PFSK-1 (cell line): ENCODE measurements around the gene SLC25A38.

ENCODE experiments used
- FOXP2 ChIP-seq: optimal IDR thresholded peaks from 2 replicates; pipeline ENCODE3; 2011; ENCODE audit warnings: borderline replicate concordance, control low read depth, inconsistent platforms; ENCODE audit not compliant: insufficient read depth; ENCODE audit errors: extremely low read length, extremely low read depth
- POLR2AphosphoS5 ChIP-seq: IDR thresholded peaks from 2 replicates; pipeline ENCODE4 v1.6.1; 2012; ENCODE audit warnings: low read depth, mild to moderate bottlenecking, control low read depth, low read length, moderate library complexity
- REST ChIP-seq, 2 experiments: IDR thresholded peaks; 2 replicates each; pipeline versions ENCODE4 v1.6.1 to v1.8.0; 2011 to 2012; ENCODE audit warnings: low read depth in 2 of 2, low read length in 2 of 2, control low read depth in 1 of 2, inconsistent platforms in 1 of 2, mild to moderate bottlenecking in 1 of 2, moderate library complexity in 1 of 2; ENCODE audit not compliant: insufficient read depth in 1 of 2
- SIN3A ChIP-seq: IDR thresholded peaks from 2 replicates; pipeline ENCODE4 v1.6.1; 2012; ENCODE audit warnings: mild to moderate bottlenecking, low read length, moderate library complexity, borderline replicate concordance; ENCODE audit not compliant: insufficient read depth
- TAF1 ChIP-seq: IDR thresholded peaks from 2 replicates; pipeline ENCODE4 v1.6.1; 2012; ENCODE audit warnings: low read length, control low read depth, borderline replicate concordance; ENCODE audit not compliant: insufficient read depth

Gene SLC25A38

GRCh38 chr3:39407773-39408492 is 24.8 kb downstream of the SLC25A38 start:
- TF ChIP-seq SIN3A (no peak), REST (IDR thresholded peaks at IDR 0.05; ENCODE audit: insufficient read depth in 1 of 2, low read depth in 2 of 2, low read length in 2 of 2) (no peak), POLR2AphosphoS5 (no peak), TAF1 (no peak), FOXP2 (no peak)

DNA sequence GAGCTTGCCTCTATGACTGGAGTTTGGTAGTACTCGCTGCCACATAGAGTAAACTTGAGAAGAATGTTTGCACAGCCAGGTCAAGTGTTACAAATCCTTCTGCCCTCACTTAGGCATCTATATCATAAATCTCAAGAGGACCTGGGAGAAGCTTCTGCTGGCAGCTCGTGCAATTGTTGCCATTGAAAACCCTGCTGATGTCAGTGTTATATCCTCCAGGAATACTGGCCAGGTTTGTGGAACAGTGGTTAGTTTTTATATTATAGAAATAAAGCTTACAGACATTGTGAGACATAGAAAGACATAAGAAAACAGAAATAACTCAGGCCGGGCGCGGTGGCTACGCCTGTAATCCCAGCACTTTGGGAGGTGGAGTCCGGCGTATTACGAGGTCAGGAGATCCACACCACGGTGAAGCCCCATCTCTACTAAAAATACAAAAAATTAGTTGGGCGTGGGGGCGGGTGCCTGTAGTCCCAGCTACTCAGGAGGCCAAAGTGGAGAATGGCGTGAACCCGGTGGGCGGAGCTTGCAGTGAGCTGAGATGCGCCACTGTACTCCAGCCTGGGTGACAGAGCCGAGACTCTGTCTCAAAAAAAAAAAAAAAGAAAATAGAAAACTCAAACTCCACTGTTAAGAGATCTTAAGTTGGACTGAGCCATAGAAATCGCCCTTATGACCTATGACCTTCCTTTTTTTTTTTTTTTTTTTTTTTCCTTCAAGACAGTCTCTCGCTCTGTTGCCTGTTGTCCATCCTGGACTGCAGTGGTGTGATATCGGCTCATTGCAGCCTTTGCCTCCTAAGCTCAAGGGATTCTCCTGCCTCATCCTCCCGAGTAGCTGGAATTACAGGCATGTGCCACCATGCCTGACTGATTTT is 25.6 kb downstream of the SLC25A38 start:
- TF ChIP-seq POLR2AphosphoS5: peak; percentile 28; the same call in 1 of the 2 replicates
- TF ChIP-seq SIN3A: no peak

GRCh38 chr3:39409514-39410136 is 26.5 kb downstream of the SLC25A38 start:
- TF ChIP-seq POLR2AphosphoS5 (no peak; the same call in 1 of the 2 replicates), TAF1 (no peak), SIN3A (no peak), REST (IDR thresholded peaks at IDR 0.05; ENCODE audit: insufficient read depth in 1 of 2, low read depth in 2 of 2, low read length in 2 of 2) (no peak), FOXP2 (no peak)

DNA sequence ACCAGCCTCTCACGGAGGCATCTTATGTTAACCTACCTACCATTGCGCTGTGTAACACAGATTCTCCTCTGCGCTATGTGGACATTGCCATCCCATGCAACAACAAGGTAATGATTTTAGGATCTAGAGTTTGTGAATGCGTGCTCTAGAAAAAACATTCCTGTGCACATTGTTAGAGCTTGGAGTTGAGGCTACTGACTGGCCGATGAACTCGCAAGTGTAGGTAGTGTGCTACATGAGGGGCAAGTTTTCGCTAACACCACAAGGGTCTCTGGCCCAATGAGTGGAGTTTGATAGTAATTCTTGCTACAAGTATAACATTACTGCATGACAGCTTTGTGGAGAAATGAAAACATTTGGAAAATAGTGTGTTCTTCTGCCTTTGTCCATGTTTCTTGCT is 27.7 kb downstream of the SLC25A38 start:
- TF ChIP-seq REST (IDR thresholded peaks at IDR 0.05; ENCODE audit: insufficient read depth in 1 of 2, low read depth in 2 of 2, low read length in 2 of 2) (no peak), POLR2AphosphoS5 (no peak), TAF1 (no peak), FOXP2 (no peak), SIN3A (no peak)

GRCh38 chr3:39412668-39413260 is 29.6 kb downstream of the SLC25A38 start:
- TF ChIP-seq FOXP2 (no peak), REST (IDR thresholded peaks at IDR 0.05; ENCODE audit: insufficient read depth in 1 of 2, low read depth in 2 of 2, low read length in 2 of 2) (no peak), TAF1 (no peak), POLR2AphosphoS5 (no peak), SIN3A (no peak)
